Calu3 (cell line): Measurements from ENCODE around the gene SMARCA2. TPM values are rescaled to one million over a fixed set of nuclear protein-coding genes. Genes with fewer than 3 reads are reported as not detected.

ENCODE experiments used
- BruUV-seq: library from RNA; stranded (reverse); fragments of 400-500 nt; replicated peaks from 2 replicates; lab custom pipeline; 2021; lab: Mats Ljungman, UMichigan
- CTCF ChIA-PET: fragments of 300-600 bp; sonication (Branson Sonifier 250); formaldehyde crosslinking; loops from one replicate; lab custom pipeline; 2022; ENCODE audit warnings: antibody characterized with exemption; lab: Charles Lee
- DNase-seq: peaks from one replicate; pipeline ENCODE4 v3.0.0; 2022
- H3K27ac Mint-ChIP-seq: one replicate; pipeline ENCODE4 v1.8.0; 2022; ENCODE audit warnings: mixed read lengths; ENCODE audit not compliant: unreplicated experiment
- H3K27me3 Mint-ChIP-seq: one replicate; pipeline ENCODE4 v1.8.0; 2022; ENCODE audit warnings: mixed read lengths; ENCODE audit not compliant: unreplicated experiment
- H3K36me3 Mint-ChIP-seq: one replicate; pipeline ENCODE4 v1.8.0; 2022; ENCODE audit warnings: mild to moderate bottlenecking, moderate library complexity, mixed read lengths; ENCODE audit not compliant: insufficient read depth, unreplicated experiment
- H3K4me1 Mint-ChIP-seq: one replicate; pipeline ENCODE4 v1.8.0; 2022; ENCODE audit warnings: mild to moderate bottlenecking, low read depth, mixed read lengths; ENCODE audit not compliant: unreplicated experiment
- H3K4me3 Mint-ChIP-seq: one replicate; pipeline ENCODE4 v1.8.0; 2022; ENCODE audit warnings: mild to moderate bottlenecking, low read depth, moderate library complexity, mixed read lengths; ENCODE audit not compliant: unreplicated experiment
- H3K9me3 Mint-ChIP-seq: one replicate; pipeline ENCODE4 v1.8.0; 2022; ENCODE audit warnings: low read depth, mixed read lengths; ENCODE audit not compliant: unreplicated experiment
- CTCF ChIP-seq: fragments of 200-600 bp; IDR thresholded peaks from one replicate; pipeline ENCODE4 v1.8.0; 2022; ENCODE audit warnings: antibody characterized with exemption; ENCODE audit not compliant: unreplicated experiment
- intact Hi-C: fragments of 100-400 bp; cut with micrococcal nuclease; formaldehyde crosslinking; loops from one replicate; pipeline ENCODE4 v1.10.0; 2022; ENCODE audit not compliant: unreplicated experiment
- total RNA-seq: library from RNA; stranded (reverse); gene quantifications from 2 replicates; pipeline ENCODE4 v1.2.3, GENCODE V29; 2022

The SMARCA2 gene
- total RNA-seq, 1 experiment from 2014 or later = 47.4 TPM

GRCh38 chr9:2192356-2192979 is 177.3 kb downstream of the SMARCA2 start:
- Mint-ChIP-seq H3K9me3 (no peaks in the 10 kb centered on the region), H3K27ac (no peak overlapping the region), H3K4me1 (no peaks in the 10 kb centered on the region), H3K27me3 (no peaks in the 10 kb centered on the region), H3K36me3 (no peaks in the 10 kb centered on the region), H3K4me3 (no peak overlapping the region)
- BruUV-seq = no TSS peak
- TF ChIP-seq CTCF = no peak
- DNase-seq = no peak
- CTCF ChIA-PET = no interaction called here
- intact Hi-C loops = no loop called here

GRCh38 chr9:2193552-2193951 is 178.4 kb downstream of the SMARCA2 start:
- no TSS peak for BruUV-seq
- CTCF ChIA-PET = no interaction called here
- Mint-ChIP-seq H3K36me3 (no peaks in the 10 kb centered on the region), H3K4me3 (no peak overlapping the region), H3K27ac (no peak overlapping the region), H3K4me1 (no peaks in the 10 kb centered on the region), H3K27me3 (no peaks in the 10 kb centered on the region), H3K9me3 (no peaks in the 10 kb centered on the region)
- TF ChIP-seq CTCF = no peak
- DNase-seq = no peak
- intact Hi-C loops = no loop called here

GRCh38 chr9:2195211-2195610 is 180.1 kb downstream of the SMARCA2 start:
- Mint-ChIP-seq H3K9me3 (no peaks in the 10 kb centered on the region), H3K4me3 (no peak overlapping the region), H3K36me3 (no peaks in the 10 kb centered on the region), H3K4me1 (no peaks in the 10 kb centered on the region), H3K27ac (no peak overlapping the region), H3K27me3 (no peaks in the 10 kb centered on the region)
- no TSS peak for BruUV-seq
- no peak for TF ChIP-seq CTCF
- DNase-seq = no peak
- intact Hi-C loops = no loop called here
- CTCF ChIA-PET = no interaction called here

- Mint-ChIP-seq H3K4me1 (no peaks in the 10 kb centered on the region), H3K9me3 (peaks cover 4% of the 10 kb centered on the region), H3K4me3 (no peak overlapping the region), H3K27me3 (no peaks in the 10 kb centered on the region), H3K27ac (no peak overlapping the region), H3K36me3 (no peaks in the 10 kb centered on the region)
- CTCF ChIA-PET = no interaction called here
- TF ChIP-seq CTCF = no peak
- DNase-seq = no peak
- BruUV-seq = no TSS peak
- intact Hi-C loops = no loop called here
These were observed 181.6 kb downstream of the SMARCA2 start for GRCh38 chr9:2196757-2197156.
